ENCODE data around the gene ALG14. TPM values are rescaled to one million over a fixed set of nuclear protein-coding genes. Genes with fewer than 3 reads are reported as not detected.
"Not testable (repeated sequence)": the region's sequence is repeated elsewhere in the genome, so short reads cannot be mapped to it uniquely, and the experiment has no call there.

ALG14 gene
- total RNA-seq, 2 experiments from 2014 or later: 2.7 to 5.8 TPM

DNA sequence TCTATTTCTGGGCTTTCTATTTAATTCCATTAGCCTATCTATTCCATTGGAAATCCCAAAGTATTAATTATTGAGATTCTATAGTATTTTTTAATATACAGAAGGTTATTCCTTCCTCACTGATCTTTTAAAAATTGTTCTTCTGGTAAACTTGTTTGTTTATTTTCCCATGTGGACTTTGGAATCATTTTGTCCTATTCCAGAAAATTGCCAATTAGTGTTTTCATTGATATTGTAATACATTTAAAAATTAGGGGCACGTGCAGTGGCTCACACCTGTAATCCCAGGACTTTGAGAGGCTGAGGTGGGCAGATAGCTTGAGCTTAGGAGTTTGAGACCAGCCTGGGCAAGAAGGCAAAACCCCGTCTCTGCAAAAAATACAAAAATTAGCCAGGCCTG is 36.0 kb upstream of the ALG14 start:
- Mint-ChIP-seq H3K4me1 (ENCODE audit: low read depth) (no peaks in the 10 kb centered on the region), H3K27ac (no peak overlapping the region), H3K27me3 (ENCODE audit: low read depth) (peaks cover 15% of the 10 kb centered on the region), H3K9me3 (ENCODE audit: insufficient read depth) (no peaks in the 10 kb centered on the region), H3K4me3 (no peak overlapping the region), H3K36me3 (ENCODE audit: low read depth) (no peaks in the 10 kb centered on the region)
- DNase-seq: no peak
- CTCF ChIA-PET: no interaction called here
- no peak for ATAC-seq
- POLR2A ChIA-PET: no interaction called here

DNA sequence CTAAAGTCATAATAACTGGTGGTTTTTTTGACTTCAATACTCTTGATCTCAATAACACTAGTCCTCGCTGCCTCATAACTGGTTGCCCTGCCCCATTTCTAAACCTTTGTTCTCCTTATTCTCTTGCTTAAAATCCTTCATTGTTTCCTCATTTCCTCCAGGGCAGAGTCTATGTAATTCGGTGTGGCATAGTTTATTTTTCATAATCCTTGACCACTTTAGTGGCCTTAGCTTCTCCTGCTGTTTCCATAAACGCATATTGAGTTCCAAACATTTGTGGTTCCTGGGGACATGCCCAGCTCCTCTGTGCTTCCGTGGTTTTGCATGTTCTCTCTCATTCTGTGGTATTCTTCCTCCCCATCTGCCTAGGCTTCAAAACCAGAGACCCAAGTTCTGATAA is 25.4 kb upstream of the ALG14 start:
- Mint-ChIP-seq H3K36me3 (ENCODE audit: low read depth) (no peaks in the 10 kb centered on the region), H3K27ac (no peak overlapping the region), H3K4me3 (no peak overlapping the region), H3K9me3 (ENCODE audit: insufficient read depth) (no peaks in the 10 kb centered on the region), H3K4me1 (ENCODE audit: low read depth) (no peaks in the 10 kb centered on the region), H3K27me3 (ENCODE audit: low read depth) (peaks cover 6% of the 10 kb centered on the region)
- ChIA-PET POLR2A (no interaction called here), CTCF (no interaction called here)
- ATAC-seq (no peak), DNase-seq (no peak)

DNA sequence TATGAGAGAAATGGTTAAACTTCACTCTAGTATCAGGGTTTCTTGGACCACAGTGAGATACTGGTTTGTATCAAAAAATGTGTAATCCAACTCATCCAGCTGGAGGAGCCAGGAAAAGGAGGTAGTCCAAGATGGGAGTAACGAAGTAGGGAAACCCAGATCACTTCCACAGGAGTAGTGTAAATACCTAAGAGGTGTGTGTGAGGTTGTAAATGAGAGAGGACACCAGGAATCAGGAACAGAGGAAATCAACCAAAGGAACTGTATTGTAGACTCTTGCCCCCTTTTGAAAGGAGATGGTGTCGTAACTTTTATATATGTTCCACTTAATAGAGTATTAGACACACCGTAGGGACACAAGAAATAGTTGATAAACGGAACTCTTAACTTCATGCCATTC is 24.7 kb upstream of the ALG14 start:
- Mint-ChIP-seq H3K36me3 (ENCODE audit: low read depth) (no peaks in the 10 kb centered on the region), H3K4me3 (no peak overlapping the region), H3K9me3 (ENCODE audit: insufficient read depth) (no peaks in the 10 kb centered on the region), H3K4me1 (ENCODE audit: low read depth) (no peaks in the 10 kb centered on the region), H3K27ac (no peak overlapping the region), H3K27me3 (ENCODE audit: low read depth) (peaks cover 6% of the 10 kb centered on the region)
- ChIA-PET CTCF (no interaction called here), POLR2A (no interaction called here)
- no peak for DNase-seq
- no peak for ATAC-seq

DNA sequence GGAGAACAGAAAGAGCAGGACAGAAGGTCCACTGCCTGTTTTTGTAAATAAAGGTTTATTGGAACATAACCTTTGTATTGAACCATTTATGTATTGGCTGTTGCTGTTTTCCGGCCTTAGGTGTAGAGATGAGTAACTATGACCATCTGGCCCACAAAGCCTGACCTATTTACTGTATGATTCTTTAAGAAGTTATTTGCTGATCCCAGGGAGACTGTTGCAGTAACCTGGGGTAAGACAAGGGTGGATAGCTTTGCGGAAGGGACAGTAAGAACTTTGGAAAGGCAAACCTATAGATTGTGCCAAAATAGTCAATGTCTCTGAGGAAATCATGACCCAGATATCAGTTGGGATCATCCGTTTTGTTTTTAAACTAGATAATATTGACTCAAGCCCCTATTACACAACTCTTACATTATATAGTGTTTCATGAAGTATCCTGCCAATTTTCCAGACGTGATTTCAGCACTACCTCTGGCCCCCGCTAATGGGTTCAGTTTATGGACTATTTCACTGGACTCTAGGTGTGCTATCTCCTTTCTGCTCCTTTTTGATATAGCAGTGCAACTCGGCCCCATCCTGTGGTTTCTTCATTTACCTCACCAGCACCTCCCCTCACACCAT is 23.6 kb upstream of the ALG14 start:
- DNase-seq (no peak), ATAC-seq (no peak)
- H3K27ac Mint-ChIP-seq: no peak overlapping the region
- ChIA-PET CTCF (no interaction called here), POLR2A (no interaction called here)
- H3K36me3 Mint-ChIP-seq (ENCODE audit: low read depth): no peaks in the 10 kb centered on the region
- no peak overlapping the region for H3K4me3 Mint-ChIP-seq
- H3K27me3 Mint-ChIP-seq (ENCODE audit: low read depth): peaks cover 6% of the 10 kb centered on the region
- no peaks in the 10 kb centered on the region for H3K9me3 Mint-ChIP-seq (ENCODE audit: insufficient read depth)
- H3K4me1 Mint-ChIP-seq (ENCODE audit: low read depth): no peaks in the 10 kb centered on the region

DNA sequence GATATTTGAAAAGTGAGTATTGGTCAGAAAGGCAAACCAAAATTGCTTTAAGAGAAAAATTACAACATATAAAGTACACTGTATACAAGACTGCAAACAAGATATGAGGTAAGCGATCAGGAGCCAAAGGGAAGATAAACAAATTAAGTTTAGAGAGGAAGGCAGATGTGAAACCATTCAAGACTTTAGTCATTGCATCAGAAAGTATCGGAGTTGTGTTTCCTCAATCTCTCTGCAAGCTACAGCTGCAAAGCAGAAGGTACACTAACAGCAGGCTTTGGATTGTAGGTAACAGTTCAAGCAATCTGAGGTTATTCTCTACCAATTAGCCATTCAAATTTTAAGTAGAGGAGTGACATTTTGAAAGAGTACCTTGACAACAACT is 23.1 kb upstream of the ALG14 start:
- ChIA-PET POLR2A (no interaction called here), CTCF (interaction anchor here (2.5 kb wide), 1 partner anchor 11 kb away, joined by 9 read pairs; no protein-coding TSS in a partner anchor)
- H3K36me3 Mint-ChIP-seq (ENCODE audit: low read depth): no peaks in the 10 kb centered on the region
- DNase-seq: no peak
- H3K27me3 Mint-ChIP-seq (ENCODE audit: low read depth): peaks cover 6% of the 10 kb centered on the region
- ATAC-seq: no peak
- H3K27ac Mint-ChIP-seq: no peak overlapping the region
- H3K9me3 Mint-ChIP-seq (ENCODE audit: insufficient read depth): no peaks in the 10 kb centered on the region
- H3K4me3 Mint-ChIP-seq: no peak overlapping the region
- no peaks in the 10 kb centered on the region for H3K4me1 Mint-ChIP-seq (ENCODE audit: low read depth)

DNA sequence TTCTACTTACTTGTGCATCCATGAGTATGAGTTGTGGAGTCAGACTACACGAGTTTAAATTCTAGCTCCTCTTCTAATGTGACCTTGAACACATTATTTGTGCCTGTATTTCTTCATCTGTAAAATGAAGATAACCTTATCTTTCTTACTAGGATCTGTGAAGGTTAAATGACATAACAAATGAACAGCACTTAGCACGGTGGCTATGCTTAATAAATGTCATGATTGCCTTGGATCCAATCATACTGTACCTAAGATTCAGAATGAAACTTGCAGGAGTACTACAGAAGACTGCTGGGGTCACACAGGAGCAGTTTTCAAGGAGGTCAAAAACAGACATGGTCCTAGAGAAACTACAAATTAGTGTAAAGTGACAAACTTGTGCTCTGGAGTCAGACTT is 22.2 kb upstream of the ALG14 start:
- no peak overlapping the region for H3K27ac Mint-ChIP-seq
- no peak for DNase-seq
- no peaks in the 10 kb centered on the region for H3K4me1 Mint-ChIP-seq (ENCODE audit: low read depth)
- no peaks in the 10 kb centered on the region for H3K9me3 Mint-ChIP-seq (ENCODE audit: insufficient read depth)
- no peak for ATAC-seq
- ChIA-PET CTCF (interaction anchor here (2.5 kb wide), 1 partner anchor 10 kb away, joined by 9 read pairs; no protein-coding TSS in a partner anchor), POLR2A (no interaction called here)
- no peak overlapping the region for H3K4me3 Mint-ChIP-seq
- peaks cover 6% of the 10 kb centered on the region for H3K27me3 Mint-ChIP-seq (ENCODE audit: low read depth)
- H3K36me3 Mint-ChIP-seq (ENCODE audit: low read depth): no peaks in the 10 kb centered on the region

DNA sequence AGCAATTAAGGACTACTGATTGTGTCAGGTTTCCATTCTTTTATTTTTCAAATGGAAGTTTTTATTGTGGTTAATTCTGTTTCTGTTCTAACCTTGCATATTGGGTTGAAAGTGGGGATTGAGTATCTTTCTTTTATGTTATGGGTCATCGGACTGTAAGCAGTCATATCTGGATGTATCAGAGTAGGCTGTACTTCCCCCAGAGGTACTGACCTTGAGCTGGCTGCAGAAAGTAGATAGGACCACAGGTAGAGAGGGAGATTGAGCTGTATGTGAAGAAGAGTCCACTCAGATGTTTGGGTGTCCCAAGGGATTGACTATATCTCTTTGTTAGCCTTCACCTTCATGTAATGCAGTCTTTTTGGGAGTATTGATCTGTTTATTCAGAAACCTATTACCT is 20.5 kb upstream of the ALG14 start:
- DNase-seq (no peak), ATAC-seq (no peak)
- Mint-ChIP-seq H3K27ac (no peak overlapping the region), H3K36me3 (ENCODE audit: low read depth) (no peaks in the 10 kb centered on the region), H3K27me3 (ENCODE audit: low read depth) (peaks cover 6% of the 10 kb centered on the region), H3K4me1 (ENCODE audit: low read depth) (no peaks in the 10 kb centered on the region), H3K9me3 (ENCODE audit: insufficient read depth) (no peaks in the 10 kb centered on the region), H3K4me3 (no peak overlapping the region)
- ChIA-PET CTCF (interaction anchor here (2.5 kb wide), 1 partner anchor 8 kb away, joined by 9 read pairs; no protein-coding TSS in a partner anchor), POLR2A (no interaction called here)

DNA sequence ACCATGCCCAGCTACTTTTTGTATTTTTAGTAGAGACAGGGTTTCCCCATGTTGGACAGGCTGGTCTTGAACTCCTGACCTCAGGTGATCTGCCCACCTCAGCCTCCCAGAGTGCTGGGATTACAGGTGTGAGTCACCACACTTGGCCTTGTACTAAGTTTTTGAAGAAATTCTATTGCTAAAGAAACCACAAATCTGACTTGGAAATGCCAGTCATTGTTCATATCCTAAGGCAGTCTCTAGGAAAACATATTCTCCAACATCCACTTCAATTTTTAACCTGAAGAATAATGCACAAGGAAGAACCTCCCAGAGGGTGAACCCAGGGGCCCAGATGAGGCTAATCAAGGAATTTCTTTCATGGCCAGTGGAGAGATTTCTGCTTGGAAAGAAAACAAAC is 20.1 kb upstream of the ALG14 start:
- ATAC-seq; H3K36me3 Mint-ChIP-seq (ENCODE audit: low read depth); CTCF ChIA-PET; DNase-seq; POLR2A ChIA-PET; H3K9me3 Mint-ChIP-seq (ENCODE audit: insufficient read depth); H3K27ac Mint-ChIP-seq; H3K4me1 Mint-ChIP-seq (ENCODE audit: low read depth); H3K27me3 Mint-ChIP-seq (ENCODE audit: low read depth); H3K4me3 Mint-ChIP-seq: not testable (repeated sequence)

DNA sequence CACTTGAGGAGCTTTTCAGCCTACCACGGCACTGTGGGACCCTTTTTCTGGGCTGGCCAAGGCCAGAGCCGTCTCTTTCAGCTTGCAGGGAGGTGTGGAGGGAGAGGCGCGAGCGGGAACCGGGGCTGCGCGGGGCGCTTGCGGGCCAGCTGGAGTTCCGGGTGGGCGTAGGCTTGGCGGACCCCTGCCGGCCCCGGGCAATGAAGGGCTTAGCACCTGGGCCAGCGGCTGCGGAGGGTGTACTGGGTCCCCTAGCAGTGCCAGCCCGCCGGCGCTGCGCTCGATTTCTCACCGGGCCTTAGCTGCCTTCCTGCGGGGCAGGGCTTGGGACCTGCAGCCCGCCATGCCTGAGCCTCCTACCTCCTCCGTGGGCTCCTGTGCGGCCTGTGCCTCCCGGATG is 18.5 kb upstream of the ALG14 start:
- CTCF ChIA-PET: not testable (repeated sequence)

DNA sequence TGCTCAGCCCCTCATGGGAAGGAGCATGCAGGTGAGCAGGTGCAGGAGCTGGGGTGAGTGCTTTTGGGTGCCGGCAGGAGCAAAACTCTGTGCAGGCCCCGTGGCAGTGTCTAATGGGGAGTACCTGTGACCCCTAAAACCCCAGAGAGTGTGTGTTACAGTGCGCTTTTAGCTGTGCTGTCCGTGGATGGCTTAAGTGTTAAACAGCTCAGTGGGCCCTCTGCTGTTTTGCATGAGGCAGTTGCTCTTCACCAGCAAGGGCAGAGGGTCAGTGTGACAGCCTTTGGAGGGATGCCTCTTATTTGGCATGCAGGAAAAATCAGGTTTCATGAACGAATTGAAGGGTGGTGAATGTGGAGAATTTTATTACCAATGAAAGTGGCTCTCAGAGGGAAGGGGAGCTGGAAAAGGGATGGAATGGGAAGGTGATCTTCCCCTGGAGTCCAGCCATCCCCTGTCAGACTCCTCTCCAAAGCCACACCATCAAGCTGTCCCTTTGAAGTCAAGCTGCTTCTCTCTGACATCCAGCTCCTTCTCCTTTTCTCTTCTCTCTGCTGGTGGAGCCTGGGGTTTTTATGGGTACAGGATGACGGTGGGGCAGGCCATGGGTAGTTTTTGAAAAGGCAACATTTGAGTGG is 17.0 kb upstream of the ALG14 start:
- H3K4me1 Mint-ChIP-seq (ENCODE audit: low read depth): no peaks in the 10 kb centered on the region
- POLR2A ChIA-PET: no interaction called here
- peaks cover 8% of the 10 kb centered on the region for H3K27me3 Mint-ChIP-seq (ENCODE audit: low read depth)

More for the DNA sequence above, 18.5 kb upstream of the ALG14 start:
- H3K36me3 Mint-ChIP-seq (ENCODE audit: low read depth); H3K4me1 Mint-ChIP-seq (ENCODE audit: low read depth); ATAC-seq; H3K9me3 Mint-ChIP-seq (ENCODE audit: insufficient read depth); DNase-seq; H3K27ac Mint-ChIP-seq; H3K4me3 Mint-ChIP-seq; POLR2A ChIA-PET: not testable (repeated sequence)
- H3K27me3 Mint-ChIP-seq (ENCODE audit: low read depth): peaks cover 11% of the 10 kb centered on the region

DNA sequence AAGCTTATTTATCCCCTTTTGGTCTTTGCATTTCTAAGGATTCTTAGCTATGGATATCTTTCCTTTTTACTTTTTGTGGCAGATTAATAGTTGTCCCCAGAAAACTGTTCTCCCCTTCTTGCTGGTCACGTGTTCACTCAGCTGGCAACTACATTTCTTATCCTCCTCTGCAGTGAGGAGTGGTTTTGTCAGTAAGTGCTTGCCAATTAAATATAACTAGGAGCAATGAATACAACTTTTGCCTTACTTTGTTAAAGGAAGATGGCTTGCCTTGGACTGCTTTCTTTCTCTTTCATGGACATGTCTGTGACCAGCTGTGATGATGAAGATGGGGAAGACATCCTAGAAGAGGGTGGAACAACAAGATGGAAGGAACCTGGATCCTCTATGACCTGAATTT is 15.6 kb upstream of the ALG14 start:
- peaks cover 10% of the 10 kb centered on the region for H3K27me3 Mint-ChIP-seq (ENCODE audit: low read depth)
- H3K9me3 Mint-ChIP-seq (ENCODE audit: insufficient read depth): no peaks in the 10 kb centered on the region
- H3K4me3 Mint-ChIP-seq: no peak overlapping the region
- CTCF ChIA-PET: interaction anchor here (0.9 kb wide), 1 partner anchor 146 kb away, joined by 3 read pairs; the partner anchor contains the start of gene RWDD3
- ATAC-seq (no peak), DNase-seq (no peak)
- no peaks in the 10 kb centered on the region for H3K36me3 Mint-ChIP-seq (ENCODE audit: low read depth)
- POLR2A ChIA-PET: no interaction called here
- no peak overlapping the region for H3K27ac Mint-ChIP-seq
- H3K4me1 Mint-ChIP-seq (ENCODE audit: low read depth): peaks cover 4% of the 10 kb centered on the region

More for the DNA sequence above, 17.0 kb upstream of the ALG14 start:
- DNase-seq: no peak
- CTCF ChIA-PET: no interaction called here
- no peak overlapping the region for H3K27ac Mint-ChIP-seq
- no peaks in the 10 kb centered on the region for H3K9me3 Mint-ChIP-seq (ENCODE audit: insufficient read depth)
- no peak overlapping the region for H3K4me3 Mint-ChIP-seq
- no peaks in the 10 kb centered on the region for H3K36me3 Mint-ChIP-seq (ENCODE audit: low read depth)
- no peak for ATAC-seq

DNA sequence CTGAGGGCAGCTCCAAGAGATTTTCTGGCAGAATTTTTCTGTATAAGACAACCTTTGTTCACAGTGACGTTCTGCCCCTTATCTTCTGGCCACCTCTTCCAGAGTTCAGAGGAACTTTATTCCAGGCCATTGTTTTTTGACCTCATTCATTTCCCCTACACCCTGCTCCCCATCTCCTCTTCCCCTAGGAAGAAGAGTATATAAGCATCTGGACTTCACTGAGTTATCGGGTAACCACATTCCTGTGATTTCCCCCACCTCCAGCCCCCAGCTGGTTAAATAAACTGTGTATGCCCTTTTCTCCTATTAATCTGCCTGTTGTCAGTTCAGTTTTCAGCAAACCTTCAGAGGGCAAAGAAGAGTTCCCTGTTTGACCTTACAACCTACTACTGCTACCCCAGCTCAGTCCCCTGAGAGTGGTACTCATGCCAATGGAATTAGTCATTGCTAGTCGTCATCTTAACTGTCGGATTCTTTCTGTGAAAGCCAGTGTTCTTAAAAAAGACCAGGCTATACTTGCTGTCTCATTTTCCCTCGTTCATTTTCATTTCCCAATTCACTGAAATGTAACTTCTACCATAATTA is 14.3 kb upstream of the ALG14 start:
- Mint-ChIP-seq H3K27me3 (ENCODE audit: low read depth) (peaks cover 10% of the 10 kb centered on the region), H3K4me1 (ENCODE audit: low read depth) (peaks cover 4% of the 10 kb centered on the region), H3K36me3 (ENCODE audit: low read depth) (no peaks in the 10 kb centered on the region), H3K9me3 (ENCODE audit: insufficient read depth) (no peaks in the 10 kb centered on the region), H3K4me3 (no peak overlapping the region), H3K27ac (no peak overlapping the region)
- DNase-seq (no peak), ATAC-seq (no peak)
- ChIA-PET POLR2A (no interaction called here), CTCF (no interaction called here)
